ENCODE data around the gene DOCK11.

The DOCK11 gene

DNA sequence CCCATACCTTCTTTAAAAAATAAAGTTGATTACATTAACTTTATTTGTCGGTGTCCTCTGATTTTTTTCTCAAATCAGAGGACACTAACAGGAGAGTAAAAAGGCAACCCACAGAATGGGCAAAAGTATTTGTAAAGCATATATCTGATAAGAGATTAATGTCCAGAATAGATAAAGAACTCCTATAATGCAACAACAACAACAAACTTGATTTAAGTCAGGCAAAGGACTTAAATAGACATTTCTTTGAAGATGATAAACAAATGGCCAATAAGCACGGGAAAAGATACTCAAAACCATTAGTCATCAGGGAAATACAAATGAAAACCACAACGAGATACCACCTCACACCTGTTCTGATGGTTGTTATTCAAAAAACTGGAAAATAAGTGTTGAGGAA lies 28.7 kb downstream of the DOCK11 start:
- Mint-ChIP-seq H3K4me1 (peaks cover 47% of the 10 kb centered on the region), H3K4me3 (peak overlapping the region; percentile 58), H3K27me3 (no peaks in the 10 kb centered on the region), H3K9me3 (no peaks in the 10 kb centered on the region), H3K27ac (ENCODE audit: low read depth) (peak overlapping the region; percentile 93), H3K36me3 (ENCODE audit: insufficient read depth) (peaks cover 10% of the 10 kb centered on the region)
- ATAC-seq (replicated peaks; ENCODE audit: extremely low read depth, poor library complexity, severe bottlenecking) = no peak
- DNase-seq (ENCODE audit: low spot score in 2 of 2) = no peak

GRCh38 chrX:118525174-118525730 lies 29.6 kb downstream of the DOCK11 start:
- Mint-ChIP-seq H3K36me3 (ENCODE audit: insufficient read depth) (peaks cover 10% of the 10 kb centered on the region), H3K9me3 (no peaks in the 10 kb centered on the region), H3K4me1 (peaks cover 53% of the 10 kb centered on the region), H3K27ac (ENCODE audit: low read depth) (no peak overlapping the region), H3K27me3 (no peaks in the 10 kb centered on the region), H3K4me3 (no peak overlapping the region)
- DNase-seq (ENCODE audit: low spot score in 2 of 2) = no peak
- ATAC-seq (replicated peaks; ENCODE audit: extremely low read depth, poor library complexity, severe bottlenecking) = no peak

GRCh38 chrX:118526149-118526548 lies 30.5 kb downstream of the DOCK11 start:
- Mint-ChIP-seq H3K27me3 (no peaks in the 10 kb centered on the region), H3K36me3 (ENCODE audit: insufficient read depth) (peaks cover 10% of the 10 kb centered on the region), H3K27ac (ENCODE audit: low read depth) (peak overlapping the region; percentile 55), H3K4me3 (no peak overlapping the region), H3K4me1 (peaks cover 54% of the 10 kb centered on the region), H3K9me3 (no peaks in the 10 kb centered on the region)
- DNase-seq (ENCODE audit: low spot score in 2 of 2) (no peak), ATAC-seq (replicated peaks; ENCODE audit: extremely low read depth, poor library complexity, severe bottlenecking) (no peak)

DNA sequence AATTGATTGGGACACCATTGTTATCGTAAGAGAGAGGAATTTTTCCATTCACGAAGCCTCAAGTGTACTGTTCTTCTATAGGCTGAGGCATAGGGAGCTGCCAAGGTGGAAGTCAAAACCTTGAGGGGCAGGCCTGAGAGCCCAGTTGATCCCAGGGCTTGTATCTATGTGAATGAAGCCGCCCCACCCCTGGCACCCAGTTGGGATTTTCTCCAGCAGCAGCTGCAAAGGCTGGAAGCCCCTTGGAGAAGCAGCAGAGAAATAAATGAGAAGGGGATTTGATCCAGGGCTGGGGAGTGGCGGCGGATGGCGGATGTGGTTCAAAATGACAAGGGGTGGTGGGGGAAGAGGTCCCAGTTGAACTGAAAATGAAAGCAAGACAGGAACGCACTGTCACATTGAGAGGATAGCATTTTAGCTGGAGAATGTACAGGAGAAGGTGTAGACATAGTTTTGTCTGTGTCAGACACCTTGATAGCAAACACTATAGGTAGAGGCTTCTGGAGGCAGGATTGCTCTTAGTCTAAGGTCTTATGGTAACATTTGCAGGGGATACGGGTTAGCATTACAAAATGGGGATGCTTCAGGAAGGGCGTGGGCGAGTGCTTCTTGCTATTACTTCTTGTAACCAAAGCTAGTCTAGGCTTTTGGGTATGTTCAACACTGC lies 32.6 kb downstream of the DOCK11 start:
- Mint-ChIP-seq H3K4me3 (peak overlapping the region; percentile 80), H3K4me1 (peaks cover 61% of the 10 kb centered on the region), H3K36me3 (ENCODE audit: insufficient read depth) (peaks cover 8% of the 10 kb centered on the region), H3K27ac (ENCODE audit: low read depth) (peak overlapping the region; percentile 92), H3K27me3 (no peaks in the 10 kb centered on the region), H3K9me3 (no peaks in the 10 kb centered on the region)
- peak; percentile 71 for ATAC-seq (replicated peaks; ENCODE audit: extremely low read depth, poor library complexity, severe bottlenecking)
- DNase-seq (ENCODE audit: low spot score in 2 of 2) = peak; percentile 14 to 19

- ATAC-seq (replicated peaks; ENCODE audit: extremely low read depth, poor library complexity, severe bottlenecking) = no peak
These were observed 34.8 kb downstream of the DOCK11 start for GRCh38 chrX:118530219-118530911.

GRCh38 chrX:118534716-118535493 lies 39.3 kb downstream of the DOCK11 start:
- peaks cover 4% of the 10 kb centered on the region for H3K36me3 Mint-ChIP-seq (ENCODE audit: insufficient read depth)
- H3K27ac Mint-ChIP-seq (ENCODE audit: low read depth) = peak overlapping the region; percentile 66
- H3K9me3 Mint-ChIP-seq = no peaks in the 10 kb centered on the region

More at GRCh38 chrX:118530219-118530911, 34.8 kb downstream of the DOCK11 start:
- Mint-ChIP-seq H3K4me3 (peak overlapping the region; percentile 62), H3K36me3 (ENCODE audit: insufficient read depth) (peaks cover 8% of the 10 kb centered on the region), H3K27ac (ENCODE audit: low read depth) (peak overlapping the region; percentile 82), H3K4me1 (peaks cover 61% of the 10 kb centered on the region), H3K27me3 (no peaks in the 10 kb centered on the region), H3K9me3 (no peaks in the 10 kb centered on the region)
- DNase-seq (ENCODE audit: low spot score in 2 of 2) = no peak

GRCh38 chrX:118536204-118536603 lies 40.6 kb downstream of the DOCK11 start:
- no peaks in the 10 kb centered on the region for H3K36me3 Mint-ChIP-seq (ENCODE audit: insufficient read depth)
- peak overlapping the region; percentile 57 for H3K4me3 Mint-ChIP-seq
- peaks cover 42% of the 10 kb centered on the region for H3K4me1 Mint-ChIP-seq
- no peaks in the 10 kb centered on the region for H3K9me3 Mint-ChIP-seq
- no peak for DNase-seq (ENCODE audit: low spot score in 2 of 2)
- H3K27ac Mint-ChIP-seq (ENCODE audit: low read depth) = peak overlapping the region; percentile 66
- ATAC-seq (replicated peaks; ENCODE audit: extremely low read depth, poor library complexity, severe bottlenecking) = peak; percentile 19
- no peaks in the 10 kb centered on the region for H3K27me3 Mint-ChIP-seq

More at GRCh38 chrX:118534716-118535493, 39.3 kb downstream of the DOCK11 start:
- ATAC-seq (replicated peaks; ENCODE audit: extremely low read depth, poor library complexity, severe bottlenecking) (no peak), DNase-seq (ENCODE audit: low spot score in 2 of 2) (no peak)
- Mint-ChIP-seq H3K4me3 (peak overlapping the region; percentile 44), H3K4me1 (peaks cover 49% of the 10 kb centered on the region), H3K27me3 (no peaks in the 10 kb centered on the region)

- Mint-ChIP-seq H3K4me3 (peak overlapping the region; percentile 57), H3K4me1 (peaks cover 45% of the 10 kb centered on the region), H3K27ac (ENCODE audit: low read depth) (peak overlapping the region; percentile 66), H3K36me3 (ENCODE audit: insufficient read depth) (no peaks in the 10 kb centered on the region), H3K9me3 (no peaks in the 10 kb centered on the region), H3K27me3 (no peaks in the 10 kb centered on the region)
- peak; percentile 15 to 18 for DNase-seq (ENCODE audit: low spot score in 2 of 2)
- peak; percentile 80 for ATAC-seq (replicated peaks; ENCODE audit: extremely low read depth, poor library complexity, severe bottlenecking)
These were observed 41.3 kb downstream of the DOCK11 start for GRCh38 chrX:118536687-118537461.

GRCh38 chrX:118538386-118538785 lies 42.8 kb downstream of the DOCK11 start:
- no peak for DNase-seq (ENCODE audit: low spot score in 2 of 2)
- no peaks in the 10 kb centered on the region for H3K27me3 Mint-ChIP-seq
- peaks cover 40% of the 10 kb centered on the region for H3K4me1 Mint-ChIP-seq
- H3K27ac Mint-ChIP-seq (ENCODE audit: low read depth) = peak overlapping the region; percentile 68
- no peak overlapping the region for H3K4me3 Mint-ChIP-seq
- peaks cover 2% of the 10 kb centered on the region for H3K36me3 Mint-ChIP-seq (ENCODE audit: insufficient read depth)
- ATAC-seq (replicated peaks; ENCODE audit: extremely low read depth, poor library complexity, severe bottlenecking) = no peak
- H3K9me3 Mint-ChIP-seq = no peaks in the 10 kb centered on the region

GRCh38 chrX:118540342-118540741 lies 44.7 kb downstream of the DOCK11 start:
- ATAC-seq (replicated peaks; ENCODE audit: extremely low read depth, poor library complexity, severe bottlenecking) = no peak
- Mint-ChIP-seq H3K9me3 (no peaks in the 10 kb centered on the region), H3K27me3 (no peaks in the 10 kb centered on the region), H3K27ac (ENCODE audit: low read depth) (no peak overlapping the region), H3K4me1 (peaks cover 30% of the 10 kb centered on the region), H3K4me3 (no peak overlapping the region), H3K36me3 (ENCODE audit: insufficient read depth) (peaks cover 17% of the 10 kb centered on the region)
- no peak for DNase-seq (ENCODE audit: low spot score in 2 of 2)

DNA sequence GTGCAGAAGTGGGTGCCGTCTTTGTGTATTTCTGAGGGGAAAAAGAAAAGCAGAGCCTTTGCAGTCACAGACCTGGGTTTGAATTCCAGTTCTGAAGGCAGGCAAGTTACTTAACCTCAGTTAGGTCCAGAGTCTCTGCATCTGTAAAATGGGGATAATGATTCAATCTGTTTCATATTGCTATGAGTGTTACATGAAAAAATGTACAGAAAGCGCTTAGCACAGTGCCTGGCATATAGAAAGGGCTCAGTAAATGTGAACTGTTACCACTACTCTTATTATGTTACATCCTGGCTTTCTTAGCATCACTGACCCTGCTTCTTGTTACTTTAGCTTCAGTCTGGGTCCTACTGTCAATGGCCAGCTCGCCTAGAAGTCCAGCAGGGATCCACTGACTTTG lies 45.9 kb downstream of the DOCK11 start:
- H3K9me3 Mint-ChIP-seq = no peaks in the 10 kb centered on the region
- H3K27me3 Mint-ChIP-seq = no peaks in the 10 kb centered on the region
- H3K4me3 Mint-ChIP-seq = no peak overlapping the region
- ATAC-seq (replicated peaks; ENCODE audit: extremely low read depth, poor library complexity, severe bottlenecking) (no peak), DNase-seq (ENCODE audit: low spot score in 2 of 2) (no peak)
- peaks cover 26% of the 10 kb centered on the region for H3K36me3 Mint-ChIP-seq (ENCODE audit: insufficient read depth)
- H3K27ac Mint-ChIP-seq (ENCODE audit: low read depth) = peak overlapping the region; percentile 25
- H3K4me1 Mint-ChIP-seq = peaks cover 23% of the 10 kb centered on the region

- ATAC-seq (replicated peaks; ENCODE audit: extremely low read depth, poor library complexity, severe bottlenecking) (no peak), DNase-seq (ENCODE audit: low spot score in 2 of 2) (no peak)
- Mint-ChIP-seq H3K9me3 (no peaks in the 10 kb centered on the region), H3K4me3 (no peak overlapping the region), H3K4me1 (peaks cover 11% of the 10 kb centered on the region), H3K36me3 (ENCODE audit: insufficient read depth) (peaks cover 36% of the 10 kb centered on the region), H3K27ac (ENCODE audit: low read depth) (peak overlapping the region; percentile 70), H3K27me3 (no peaks in the 10 kb centered on the region)
These were observed 49.9 kb downstream of the DOCK11 start for GRCh38 chrX:118545510-118545909.

Measured in central memory CD8-positive, alpha-beta T cell (primary cell).